ENCODE results near the gene CXCL17.
A peak's percentile ranks its signal among the peaks of the same experiment; 100 is the strongest.

CXCL17 gene

DNA sequence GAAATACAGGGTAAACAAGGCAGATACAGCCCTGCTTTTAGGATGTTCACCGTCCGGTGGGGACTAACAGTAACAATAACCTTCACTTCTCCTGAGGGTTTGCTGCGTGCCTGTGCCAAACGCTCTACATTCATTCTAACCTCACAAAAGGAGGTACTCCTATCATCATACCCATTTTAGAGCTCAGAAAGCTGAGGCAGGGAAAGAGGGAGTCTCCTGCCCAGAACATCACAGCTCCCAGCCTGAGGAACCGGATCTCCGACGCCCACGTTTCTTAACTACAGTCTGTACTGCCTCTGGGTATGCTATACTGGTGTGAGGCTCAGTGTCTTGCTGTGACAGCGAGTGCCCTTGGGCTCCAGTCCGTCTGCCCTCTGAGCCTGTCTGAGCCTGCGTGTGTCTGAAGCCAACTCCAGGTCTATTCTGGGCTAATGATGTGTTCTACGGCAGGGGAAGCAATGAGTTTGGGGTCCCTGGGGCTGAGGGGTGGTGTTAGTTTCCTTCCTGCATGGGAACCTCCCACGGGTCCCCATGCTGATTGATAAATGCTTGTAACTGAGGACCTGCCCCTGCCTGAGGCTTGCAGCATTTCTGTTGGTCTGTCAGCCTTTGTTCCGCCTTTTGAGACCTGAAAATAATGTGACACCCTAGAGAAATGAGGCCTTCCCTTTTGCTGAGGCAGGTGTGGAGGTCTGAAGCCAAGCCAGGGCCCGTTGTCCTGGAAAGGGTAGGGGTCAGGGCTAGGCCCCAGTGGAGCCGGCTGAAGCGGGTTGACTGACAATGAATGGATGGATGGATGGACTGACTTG is 20.4 kb downstream of the CXCL17 start:
- peaks cover 4% of the 10 kb centered on the region; the same call in 1 of the 2 replicates for H3K36me3 ChIP-seq (ENCODE audit: low read depth)
- TF ChIP-seq CTCF (IDR thresholded peaks at IDR 0.05; ENCODE audit: poor library complexity, severe bottlenecking) = no peak
- DNase-seq (ENCODE audit: low spot score) (no peak), ATAC-seq (ENCODE audit: low read depth) (no peak)
- H3K4me3 ChIP-seq (ENCODE audit: severe bottlenecking) = peak overlapping the region; percentile 64
- no peaks in the 10 kb centered on the region for H3K27me3 ChIP-seq (ENCODE audit: insufficient read depth, poor library complexity, severe bottlenecking)
- H3K4me1 ChIP-seq (ENCODE audit: insufficient read depth, poor library complexity, severe bottlenecking) = peaks cover 28% of the 10 kb centered on the region
- H3K9me3 ChIP-seq (ENCODE audit: severe bottlenecking) = no peaks in the 10 kb centered on the region
- peak overlapping the region; percentile 83 for H3K27ac ChIP-seq (ENCODE audit: poor library complexity, severe bottlenecking)

GRCh38 chr19:42421591-42422031 is 21.1 kb downstream of the CXCL17 start:
- Histone ChIP-seq H3K27me3 (ENCODE audit: insufficient read depth, poor library complexity, severe bottlenecking) (no peaks in the 10 kb centered on the region), H3K36me3 (ENCODE audit: low read depth) (peaks cover 4% of the 10 kb centered on the region; the same call in 1 of the 2 replicates), H3K27ac (ENCODE audit: poor library complexity, severe bottlenecking) (peak overlapping the region; percentile 83), H3K4me1 (ENCODE audit: insufficient read depth, poor library complexity, severe bottlenecking) (peaks cover 28% of the 10 kb centered on the region), H3K9me3 (ENCODE audit: severe bottlenecking) (no peaks in the 10 kb centered on the region), H3K4me3 (ENCODE audit: severe bottlenecking) (no peak overlapping the region)
- DNase-seq (ENCODE audit: low spot score) (peak; percentile 88), ATAC-seq (ENCODE audit: low read depth) (peak; percentile 46)
- no peak for TF ChIP-seq CTCF (IDR thresholded peaks at IDR 0.05; ENCODE audit: poor library complexity, severe bottlenecking)

DNA sequence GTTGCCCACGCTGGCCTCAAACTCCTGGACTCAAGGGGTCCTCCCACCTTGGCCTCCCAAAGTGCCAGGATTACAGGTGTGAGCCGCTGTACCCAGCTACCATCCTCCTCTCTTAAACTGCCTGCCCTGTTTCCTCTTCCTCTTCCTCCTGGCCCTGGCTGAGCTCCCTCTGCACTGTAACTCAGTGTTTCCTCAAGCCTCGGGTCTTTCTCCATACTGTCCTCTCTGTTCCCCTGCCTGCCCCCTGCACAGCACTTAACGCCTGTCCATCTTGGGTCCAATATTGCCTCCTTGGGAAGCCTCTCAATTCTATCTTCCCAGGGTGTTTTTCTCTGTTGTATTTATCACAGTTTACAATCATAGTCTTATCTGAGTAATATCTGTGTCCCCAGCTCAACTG is 21.6 kb downstream of the CXCL17 start:
- no peaks in the 10 kb centered on the region for H3K27me3 ChIP-seq (ENCODE audit: insufficient read depth, poor library complexity, severe bottlenecking)
- peaks cover 28% of the 10 kb centered on the region for H3K4me1 ChIP-seq (ENCODE audit: insufficient read depth, poor library complexity, severe bottlenecking)
- peak overlapping the region; percentile 83 for H3K27ac ChIP-seq (ENCODE audit: poor library complexity, severe bottlenecking)
- H3K4me3 ChIP-seq (ENCODE audit: severe bottlenecking) = no peak overlapping the region
- no peak for DNase-seq (ENCODE audit: low spot score)
- peaks cover 4% of the 10 kb centered on the region; the same call in 1 of the 2 replicates for H3K36me3 ChIP-seq (ENCODE audit: low read depth)
- ATAC-seq (ENCODE audit: low read depth) = no peak
- TF ChIP-seq CTCF (IDR thresholded peaks at IDR 0.05; ENCODE audit: poor library complexity, severe bottlenecking) = no peak
- no peaks in the 10 kb centered on the region for H3K9me3 ChIP-seq (ENCODE audit: severe bottlenecking)

GRCh38 chr19:42420055-42420544 is 22.6 kb downstream of the CXCL17 start:
- Histone ChIP-seq H3K4me1 (ENCODE audit: insufficient read depth, poor library complexity, severe bottlenecking) (peaks cover 28% of the 10 kb centered on the region), H3K27me3 (ENCODE audit: insufficient read depth, poor library complexity, severe bottlenecking) (no peaks in the 10 kb centered on the region), H3K4me3 (ENCODE audit: severe bottlenecking) (no peak overlapping the region), H3K36me3 (ENCODE audit: low read depth) (peaks cover 5% of the 10 kb centered on the region), H3K9me3 (ENCODE audit: severe bottlenecking) (no peaks in the 10 kb centered on the region), H3K27ac (ENCODE audit: poor library complexity, severe bottlenecking) (peak overlapping the region; percentile 83)
- peak; percentile 43 for ATAC-seq (ENCODE audit: low read depth)
- peak; percentile 70 for TF ChIP-seq CTCF (IDR thresholded peaks at IDR 0.05; ENCODE audit: poor library complexity, severe bottlenecking)
- DNase-seq (ENCODE audit: low spot score) = peak; percentile 63

DNA sequence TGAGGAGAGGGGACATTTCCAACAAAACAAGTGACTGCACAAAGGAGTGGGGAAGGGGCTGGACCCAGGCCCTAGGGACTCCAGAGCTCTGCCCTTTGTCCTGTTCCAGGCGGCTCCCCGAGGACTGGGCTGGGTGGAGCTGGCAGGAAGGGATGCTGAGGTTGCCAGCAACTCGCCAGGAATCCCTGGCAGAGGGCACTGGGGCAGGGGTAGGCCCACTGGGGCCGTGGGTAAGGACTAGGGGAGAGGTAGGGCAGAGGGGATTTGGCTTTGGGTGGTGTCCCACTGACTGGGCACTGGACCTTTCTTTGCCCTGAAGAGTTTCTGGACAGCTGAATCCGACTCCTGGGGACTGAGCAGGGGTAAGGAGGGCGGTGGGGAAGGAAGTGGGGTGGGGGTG is 23.4 kb downstream of the CXCL17 start:
- Histone ChIP-seq H3K36me3 (ENCODE audit: low read depth) (peaks cover 11% of the 10 kb centered on the region), H3K4me3 (ENCODE audit: severe bottlenecking) (no peak overlapping the region), H3K27ac (ENCODE audit: poor library complexity, severe bottlenecking) (no peak overlapping the region), H3K4me1 (ENCODE audit: insufficient read depth, poor library complexity, severe bottlenecking) (peaks cover 28% of the 10 kb centered on the region), H3K9me3 (ENCODE audit: severe bottlenecking) (no peaks in the 10 kb centered on the region), H3K27me3 (ENCODE audit: insufficient read depth, poor library complexity, severe bottlenecking) (no peaks in the 10 kb centered on the region)
- DNase-seq (ENCODE audit: low spot score) = no peak
- TF ChIP-seq CTCF (IDR thresholded peaks at IDR 0.05; ENCODE audit: poor library complexity, severe bottlenecking) = no peak
- ATAC-seq (ENCODE audit: low read depth) = no peak

All from RWPE2 (cell line).